Erythroblast (primary cell): ENCODE measurements around the gene SMARCB1.

Experiments
- DNase-seq, 2 experiments: peaks; one replicate each; lab custom pipeline; 2025; lab: John Stamatoyannopoulos, UW
- GATA1 ChIP-seq: IDR thresholded peaks from 2 replicates; pipeline ENCODE4 v1.6.1; 2011; ENCODE audit warnings: low read depth, mild to moderate bottlenecking, control low read depth, low read length, moderate library complexity
- POLR2A ChIP-seq: IDR thresholded peaks from 2 replicates; pipeline ENCODE4 v1.6.1; 2011; ENCODE audit warnings: mild to moderate bottlenecking, low read length

Gene SMARCB1

GRCh38 chr22:23791738-23792645 is 5.2 kb downstream of the SMARCB1 start:
- TF ChIP-seq POLR2A, result no peak
- DNase-seq, result no peak

GRCh38 chr22:23793326-23793725 is 6.6 kb downstream of the SMARCB1 start:
- no peak for DNase-seq

GRCh38 chr22:23796461-23796860 is 9.7 kb downstream of the SMARCB1 start:
- TF ChIP-seq POLR2A (no peak), GATA1 (no peak)
- no peak for DNase-seq

More at GRCh38 chr22:23793326-23793725, 6.6 kb downstream of the SMARCB1 start:
- TF ChIP-seq GATA1, result no peak
- no peak for TF ChIP-seq POLR2A

GRCh38 chr22:23800297-23801237 is 13.8 kb downstream of the SMARCB1 start:
- no peak for TF ChIP-seq POLR2A
- no peak for TF ChIP-seq GATA1
- no peak for DNase-seq

- no peak for DNase-seq
- TF ChIP-seq GATA1 (no peak), POLR2A (no peak)
Measured at GRCh38 chr22:23801238-23801821, 14.6 kb downstream of the SMARCB1 start.

GRCh38 chr22:23801886-23802377 is 15.2 kb downstream of the SMARCB1 start:
- TF ChIP-seq GATA1, result no peak
- no peak for TF ChIP-seq POLR2A
- no peak for DNase-seq

GRCh38 chr22:23803001-23803819 is 16.4 kb downstream of the SMARCB1 start:
- no peak for TF ChIP-seq GATA1
- no peak for TF ChIP-seq POLR2A
- DNase-seq, result no peak

GRCh38 chr22:23804781-23805291 is 18.1 kb downstream of the SMARCB1 start:
- DNase-seq, result no peak
- TF ChIP-seq POLR2A (no peak), GATA1 (no peak)

GRCh38 chr22:23806837-23807236 is 20.1 kb downstream of the SMARCB1 start:
- no peak for DNase-seq
- TF ChIP-seq POLR2A (no peak), GATA1 (no peak)

- TF ChIP-seq GATA1, result no peak
- no peak for TF ChIP-seq POLR2A
- no peak for DNase-seq
Measured at GRCh38 chr22:23812378-23812777, 25.6 kb downstream of the SMARCB1 start.

GRCh38 chr22:23815541-23816155 is 28.9 kb downstream of the SMARCB1 start:
- TF ChIP-seq GATA1 (no peak), POLR2A (no peak)
- DNase-seq, result no peak
